Measurements from ENCODE around the gene SERPINB8.

- no peak for TF ChIP-seq POLR2A (IDR thresholded peaks at IDR 0.05)
- no peak for TF ChIP-seq EP300 (IDR thresholded peaks at IDR 0.05)
Observed at GRCh38 chr18:64026350-64026749, 56.5 kb downstream of the SERPINB8 start.
